Renal cortical epithelial cell (primary cell): ENCODE results near the gene GOLGA6L7. TPM values are rescaled to one million over a fixed set of nuclear protein-coding genes. Genes with fewer than 3 reads are reported as not detected.
"Not testable (repeated sequence)": the region's sequence is repeated elsewhere in the genome, so short reads cannot be mapped to it uniquely, and the experiment has no call there.

Experiments used
- DNase-seq: peaks from one replicate; pipeline ENCODE4 v3.0.0-alpha.2; 2011; ENCODE audit warnings: low read depth
- total RNA-seq: library from RNA; depleted of rRNA; stranded (reverse); fragments of >200 nt; gene quantifications from 2 replicates; pipeline ENCODE4 v1.2.3, GENCODE V29; 2014

The GOLGA6L7 gene
- total RNA-seq, 1 donor from 2014 or later = not detected

DNA sequence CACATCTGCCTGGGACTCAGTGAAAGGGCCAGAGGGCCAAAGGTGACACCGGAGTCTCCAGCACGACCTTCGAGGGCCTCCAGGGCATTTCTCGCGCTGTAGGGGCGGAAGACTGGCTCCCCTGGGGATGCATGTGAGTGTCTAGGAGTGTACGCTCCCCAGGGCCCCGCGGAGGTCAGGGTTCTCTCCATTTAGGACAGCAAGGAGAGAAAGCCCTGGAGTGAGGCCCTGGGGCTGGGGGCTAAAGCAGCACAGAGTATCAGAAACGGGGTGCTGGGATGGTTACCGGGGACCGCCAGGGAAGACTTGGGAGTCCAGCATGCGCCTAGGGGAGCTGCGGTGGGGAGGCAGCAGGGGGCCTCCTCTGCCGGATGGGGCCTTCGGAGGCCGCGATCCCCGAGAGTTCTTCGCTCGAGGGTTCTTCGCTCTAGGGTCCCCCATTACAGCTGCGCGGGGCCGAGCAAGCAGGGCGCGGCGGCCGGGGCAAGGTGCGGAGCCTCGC, 36.7 kb upstream of the GOLGA6L7 start:
- no peak for DNase-seq

- DNase-seq = no peak
Measured at GRCh38 chr15:28884151-28884940, 35.9 kb upstream of the GOLGA6L7 start.

- no peak for DNase-seq
Measured at GRCh38 chr15:28881600-28881999, 33.2 kb upstream of the GOLGA6L7 start.

DNA sequence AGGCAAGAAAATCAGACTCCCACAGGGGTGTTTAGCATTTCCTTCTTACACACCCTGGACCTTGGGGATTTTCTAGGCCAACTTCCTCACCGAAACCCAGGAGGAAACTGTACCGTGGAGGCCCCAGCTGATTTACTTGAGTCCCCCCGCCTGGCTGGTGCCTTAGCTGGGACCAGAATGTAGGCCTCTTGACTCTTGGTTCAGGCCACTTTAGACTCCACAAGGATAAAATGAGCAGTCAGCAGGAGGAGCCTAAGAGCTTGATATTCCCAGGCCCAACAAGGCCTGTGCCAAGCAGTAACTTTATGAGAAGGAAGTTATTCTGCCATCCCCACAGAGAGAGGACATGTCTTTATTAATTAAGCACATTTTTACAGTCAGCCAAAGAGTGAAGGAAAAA, 32.7 kb upstream of the GOLGA6L7 start:
- DNase-seq = peak; percentile 13

DNA sequence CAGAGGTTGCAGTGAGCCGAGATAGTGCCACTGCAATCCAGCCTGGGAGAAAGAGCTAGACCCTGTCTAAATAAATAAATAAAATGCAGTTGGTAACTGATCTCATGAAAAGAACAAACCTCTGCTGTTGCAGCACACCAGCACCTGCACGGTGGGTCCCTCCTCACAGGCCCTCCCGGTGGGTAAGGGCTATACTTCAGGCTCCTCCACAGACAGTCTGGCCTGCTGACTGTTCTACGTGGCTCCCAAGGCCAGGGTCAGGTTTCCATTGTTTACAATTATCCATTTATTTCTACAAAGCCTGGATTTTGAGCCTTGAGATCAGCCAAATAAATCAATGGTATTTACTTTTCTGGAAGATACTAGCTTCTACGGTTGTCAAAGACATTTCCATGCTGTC, 32.2 kb upstream of the GOLGA6L7 start:
- no peak for DNase-seq

DNA sequence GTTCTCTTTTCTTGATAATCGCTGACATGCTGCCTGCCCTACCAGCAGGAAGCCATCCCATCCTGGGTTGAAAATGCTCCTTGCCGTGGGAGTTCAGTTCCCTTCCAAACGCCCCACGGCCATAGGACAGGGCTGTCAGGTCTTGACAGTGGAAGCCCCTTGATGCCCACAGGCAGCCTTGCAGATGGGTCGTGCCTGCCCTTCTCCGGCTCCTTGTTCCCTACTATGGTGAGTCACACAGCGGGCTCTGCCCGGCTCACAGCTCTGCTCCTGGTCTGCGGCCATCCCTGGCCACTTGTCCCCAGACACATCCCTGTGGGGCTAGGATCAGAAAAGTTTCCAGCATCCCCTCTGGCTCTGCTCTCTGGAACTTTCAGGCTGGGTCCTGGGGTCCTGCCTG, 31.1 kb upstream of the GOLGA6L7 start:
- DNase-seq = no peak

DNA sequence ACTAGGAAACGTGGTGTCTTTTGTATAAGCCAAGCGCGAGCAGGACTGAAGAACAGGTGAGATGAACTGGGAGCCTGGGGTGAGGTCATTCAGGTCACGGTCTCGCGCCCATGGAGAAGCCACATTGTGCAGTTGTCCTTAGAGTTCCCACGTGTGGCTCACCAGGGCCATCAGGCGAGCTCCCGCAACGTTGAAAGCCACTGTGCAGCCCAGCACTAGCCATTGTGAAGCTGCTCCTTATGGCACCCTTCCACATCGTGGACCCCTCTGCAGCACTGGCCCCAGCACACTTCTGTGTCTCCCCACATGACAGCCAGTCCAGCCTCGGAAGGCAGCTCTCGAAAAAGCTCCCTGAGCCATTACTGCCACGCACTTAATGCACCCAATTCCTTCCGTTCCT, 29.8 kb upstream of the GOLGA6L7 start:
- DNase-seq = no peak

DNA sequence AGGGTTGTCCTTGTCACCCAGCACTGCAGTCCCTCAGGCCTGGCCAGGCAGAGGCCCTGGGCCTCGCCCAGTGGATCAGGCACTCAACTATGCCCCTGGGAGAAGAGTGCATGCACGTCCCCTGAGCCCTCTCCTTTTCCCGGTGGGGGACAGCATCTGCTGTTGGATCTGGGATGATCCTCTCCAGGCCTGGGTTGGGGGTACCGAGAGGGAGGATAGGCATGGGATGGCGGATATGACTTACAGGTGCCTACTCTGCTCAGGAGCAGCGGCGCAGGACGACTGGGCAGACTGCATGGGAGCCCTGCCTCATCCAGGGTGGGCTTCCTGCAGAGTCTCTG, 28.4 kb upstream of the GOLGA6L7 start:
- DNase-seq = no peak

DNA sequence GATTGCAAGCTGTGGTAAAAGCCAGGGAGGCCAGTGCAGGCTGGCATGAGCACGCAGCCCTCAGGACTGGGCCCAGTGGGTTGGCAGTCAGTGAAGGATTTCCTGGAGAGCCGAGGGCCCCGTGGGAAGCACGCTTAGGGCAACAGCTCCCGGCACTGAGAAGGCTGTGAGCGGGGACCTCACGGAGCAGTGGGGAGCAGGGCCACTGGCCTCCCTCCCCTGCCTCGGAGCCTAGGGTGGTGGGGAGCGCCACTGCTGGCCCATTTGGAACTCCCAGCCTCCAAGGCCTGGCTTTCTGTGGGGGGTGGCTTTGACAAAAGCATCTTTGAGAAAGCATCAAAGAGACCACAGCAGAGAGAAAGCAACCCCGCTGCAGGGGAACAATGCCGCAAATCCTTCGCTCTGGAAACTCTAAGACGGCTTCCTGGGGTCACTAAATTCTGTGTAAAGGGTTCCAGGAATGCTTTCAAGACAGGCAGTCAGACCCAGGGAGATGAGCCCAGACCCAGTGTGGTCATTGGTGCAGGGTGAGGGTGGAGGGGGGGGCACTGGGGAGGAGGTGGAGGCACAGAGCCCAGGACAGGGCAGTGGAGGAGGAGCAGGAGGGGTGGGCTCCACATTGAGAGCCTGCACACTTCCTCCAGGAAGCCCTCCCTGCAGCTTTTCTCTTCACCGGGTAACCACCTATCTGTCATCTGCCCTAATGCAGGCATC, 27.8 kb upstream of the GOLGA6L7 start:
- no peak for DNase-seq

- DNase-seq = no peak
Measured at GRCh38 chr15:28875461-28876000, 27.1 kb upstream of the GOLGA6L7 start.

GRCh38 chr15:28873585-28874190, 25.2 kb upstream of the GOLGA6L7 start:
- DNase-seq = no peak

DNA sequence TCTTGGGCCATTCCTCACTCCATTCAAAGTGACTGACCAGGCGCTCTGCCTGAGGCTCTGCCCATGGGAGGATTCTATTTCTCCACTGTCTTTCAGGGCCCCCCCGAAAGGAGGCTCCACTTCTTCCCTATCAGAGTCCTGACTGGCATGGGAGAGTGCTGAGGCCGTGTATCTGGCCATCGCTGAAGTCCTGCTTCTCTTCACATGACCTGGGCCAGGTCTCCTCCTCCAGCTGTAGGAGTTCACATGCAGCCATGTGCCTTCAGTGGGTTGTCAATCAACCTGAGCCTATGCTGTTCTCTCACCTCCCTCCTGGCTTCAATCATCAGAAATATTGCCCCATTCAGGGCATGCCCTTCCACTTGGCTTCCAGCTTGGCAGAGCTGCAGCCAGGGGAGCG, 24.6 kb upstream of the GOLGA6L7 start:
- DNase-seq = no peak

GRCh38 chr15:28871168-28871567, 22.7 kb upstream of the GOLGA6L7 start:
- DNase-seq = no peak

DNA sequence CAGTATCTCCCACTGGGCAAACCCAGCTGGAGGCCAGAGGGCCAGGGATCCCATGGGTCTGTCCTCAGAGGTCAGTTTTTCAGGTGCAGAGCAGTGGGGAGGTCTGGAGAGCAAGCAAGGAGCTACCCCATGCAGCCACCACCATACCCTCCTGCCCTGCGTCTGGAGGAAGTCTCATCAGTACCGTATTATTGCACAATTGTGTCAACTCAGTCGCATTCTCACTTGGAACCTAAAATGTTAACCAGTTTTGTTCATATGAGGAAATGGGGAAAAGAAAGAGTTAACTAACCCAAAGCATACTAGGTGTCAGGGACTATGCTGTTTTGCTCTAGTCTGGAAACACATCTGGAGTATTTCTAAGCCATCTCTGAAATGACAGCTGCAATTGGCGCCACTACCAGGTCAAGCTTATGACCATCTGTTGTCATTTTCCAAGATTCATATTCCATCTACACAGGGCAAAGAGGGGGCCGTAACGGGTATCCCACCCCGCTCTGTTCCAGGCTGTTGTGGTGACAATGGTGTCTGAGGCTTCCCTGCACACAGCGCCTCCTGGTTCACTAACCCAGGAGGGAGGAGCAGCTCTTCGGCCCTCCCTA, 20.4 kb upstream of the GOLGA6L7 start:
- no peak for DNase-seq

DNA sequence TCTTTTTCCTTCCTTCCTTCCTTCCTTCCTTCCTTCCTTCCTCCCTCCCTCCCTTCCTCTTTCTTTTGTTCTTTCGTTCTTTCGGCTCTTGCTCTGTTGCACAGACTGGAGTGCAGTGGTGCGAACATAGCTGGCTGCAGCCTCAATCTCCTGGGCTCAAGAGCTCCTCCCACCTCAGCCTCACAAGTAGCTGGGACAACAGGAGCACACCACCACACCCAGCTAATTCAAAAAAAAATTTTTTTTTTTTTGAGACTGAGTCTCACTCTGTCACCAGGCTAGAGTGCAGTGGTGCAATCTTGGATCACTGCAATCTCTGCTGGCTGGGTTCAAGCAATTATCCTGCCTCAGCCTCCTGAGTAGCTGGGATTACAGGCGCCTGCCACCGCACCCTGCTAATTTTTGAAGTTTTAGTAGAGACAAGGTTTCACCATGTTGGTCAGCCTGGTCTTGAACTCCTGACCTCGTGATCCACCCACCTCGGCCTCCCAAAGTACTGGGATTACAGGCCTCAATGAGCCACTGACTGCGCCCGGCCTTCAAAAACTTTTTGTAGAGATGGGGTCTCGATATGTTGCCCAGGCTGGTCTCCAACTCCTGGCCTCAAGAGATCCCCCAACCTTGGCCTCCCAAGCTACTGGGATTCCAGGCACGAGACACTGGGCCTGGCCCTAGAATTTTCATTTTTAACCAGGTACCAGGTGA, 13.3 kb upstream of the GOLGA6L7 start:
- not testable (repeated sequence) for DNase-seq

DNA sequence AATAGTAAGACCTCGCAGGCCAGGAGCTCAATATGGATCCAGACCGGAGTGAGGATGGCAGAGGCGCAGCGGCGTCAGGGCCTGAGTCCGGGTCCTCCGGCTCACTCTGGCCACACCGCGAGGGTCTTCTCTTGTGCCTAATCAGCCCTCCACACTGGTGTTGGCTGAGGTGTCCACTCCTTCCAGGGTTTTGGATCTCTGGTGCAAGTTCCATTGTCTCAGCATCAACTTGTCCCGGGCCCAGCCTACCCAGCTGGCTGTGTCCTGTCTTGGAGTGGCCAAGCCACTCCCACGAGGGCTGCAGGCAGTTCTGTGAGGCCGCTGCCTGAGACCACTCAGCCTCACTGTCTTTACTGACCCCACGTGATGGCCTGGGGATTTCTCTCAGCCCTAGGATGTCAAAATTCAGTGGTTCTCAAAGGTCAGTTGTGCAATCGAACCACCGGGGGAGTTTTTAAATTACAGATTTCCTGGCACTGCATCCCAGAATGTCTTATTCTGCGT, 12.6 kb upstream of the GOLGA6L7 start:
- DNase-seq = no peak

DNA sequence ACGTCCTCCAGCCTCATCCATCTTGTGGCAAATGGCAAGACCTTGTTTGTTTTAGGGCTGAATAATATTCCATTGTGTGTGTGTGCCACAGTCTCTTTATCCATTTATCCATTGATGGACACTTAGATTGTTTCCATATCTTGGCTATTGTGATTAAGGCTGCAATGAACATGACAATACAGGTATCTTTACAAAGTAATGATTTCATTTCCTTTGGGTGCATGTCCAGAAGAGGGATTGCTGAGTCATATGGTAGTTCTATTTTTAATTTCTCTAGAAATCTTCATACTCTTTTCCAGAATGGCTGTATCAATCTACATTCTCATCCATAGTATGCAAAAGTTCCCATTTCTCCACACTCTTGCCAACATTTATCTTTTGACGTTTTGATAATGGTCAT, 6.1 kb upstream of the GOLGA6L7 start:
- DNase-seq = not testable (repeated sequence)

DNA sequence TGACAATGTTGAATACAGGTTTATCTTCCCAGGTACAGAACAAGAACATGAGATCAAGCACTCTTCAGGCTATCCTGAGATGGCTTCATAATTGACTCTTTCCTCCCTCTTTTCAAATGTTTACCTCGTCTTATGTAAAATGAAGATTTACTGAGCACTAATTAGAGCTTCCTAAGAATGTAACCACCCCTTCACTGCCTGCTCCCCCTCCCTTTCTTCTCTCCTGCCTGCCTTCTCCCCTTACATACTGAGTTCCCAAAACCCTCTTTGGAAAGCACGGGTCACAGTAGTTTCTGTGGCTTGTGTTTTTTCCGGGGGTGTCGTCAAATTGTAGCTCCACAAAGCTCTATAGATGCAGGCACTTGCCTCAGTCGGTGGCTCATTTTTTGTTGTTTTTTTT, 5.2 kb upstream of the GOLGA6L7 start:
- not testable (repeated sequence) for DNase-seq

- not testable (repeated sequence) for DNase-seq
Measured at GRCh38 chr15:28849766-28850165, 1.3 kb upstream of the GOLGA6L7 start.

- DNase-seq = not testable (repeated sequence)
Measured at GRCh38 chr15:28849271-28849670, 827 bp upstream of the GOLGA6L7 start.

DNA sequence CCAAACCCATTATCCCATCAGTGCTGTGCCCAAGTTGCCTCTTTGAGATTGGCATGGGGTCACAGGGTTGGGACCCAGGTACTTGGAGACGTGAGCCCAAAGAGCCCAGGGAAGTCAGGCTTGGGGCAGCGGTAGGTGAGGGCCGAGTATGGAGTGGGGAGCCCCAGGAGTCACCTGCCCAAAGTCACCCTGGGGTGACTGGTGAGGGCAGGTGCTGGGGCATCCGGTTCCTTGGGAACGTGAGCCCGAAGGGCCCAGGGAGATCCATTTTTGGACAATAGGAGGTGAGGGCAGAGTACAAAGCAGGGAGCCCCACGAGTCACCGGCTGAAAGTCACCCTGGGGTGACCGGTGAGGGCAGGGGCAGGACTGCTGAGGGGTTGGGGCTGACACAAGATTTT, 485 bp downstream of the GOLGA6L7 start:
- not testable (repeated sequence) for DNase-seq
